Neural progenitor cell (in vitro differentiated cells): ENCODE results near the gene SAMHD1. TPM values are rescaled to one million over a fixed set of nuclear protein-coding genes. Genes with fewer than 3 reads are reported as not detected.

ENCODE experiments used
- DNase-seq: peaks from one replicate; pipeline ENCODE4 v3.0.0-alpha.2; 2016; ENCODE audit warnings: low spot score
- H2AFZ ChIP-seq: fragments of 200-600 bp; sonication (generic); replicated peaks from 2 replicates; pipeline ENCODE4 v1.6.1; 2016; ENCODE audit warnings: antibody characterized with exemption
- H3F3A ChIP-seq: fragments of 200-600 bp; sonication (generic); 2 replicates; pipeline ENCODE4 v1.6.1; 2016; ENCODE audit warnings: antibody characterized with exemption, low read depth
- H3K27ac ChIP-seq: fragments of 200-600 bp; sonication (generic); 2 replicates; pipeline ENCODE4 v1.5.1; 2016; ENCODE audit warnings: mild to moderate bottlenecking
- H3K27me3 ChIP-seq: fragments of 200-600 bp; sonication (generic); 2 replicates; pipeline ENCODE4 v1.6.1; 2016; ENCODE audit warnings: mild to moderate bottlenecking, moderate library complexity
- H3K36me3 ChIP-seq: fragments of 200-600 bp; sonication (generic); 2 replicates; pipeline ENCODE4 v1.5.1; 2016
- H3K4me1 ChIP-seq: fragments of 200-600 bp; sonication (generic); 2 replicates; pipeline ENCODE4 v1.6.1; 2016; ENCODE audit warnings: mixed run types
- H3K4me2 ChIP-seq: fragments of 200-600 bp; sonication (generic); 2 replicates; pipeline ENCODE4 v1.6.1; 2016
- H3K4me3 ChIP-seq: fragments of 200-600 bp; sonication (generic); 2 replicates; pipeline ENCODE4 v1.5.1; 2016
- H3K79me2 ChIP-seq: fragments of 200-600 bp; sonication (generic); 2 replicates; pipeline ENCODE4 v1.6.1; 2016; ENCODE audit warnings: low read depth
- H3K9ac ChIP-seq: fragments of 200-600 bp; sonication (generic); 2 replicates; pipeline ENCODE4 v1.6.1; 2016
- H3K9me3 ChIP-seq: fragments of 200-600 bp; sonication (generic); 2 replicates; pipeline ENCODE4 v1.5.1; 2016; ENCODE audit warnings: low read depth
- H4K20me1 ChIP-seq: fragments of 200-600 bp; sonication (generic); 2 replicates; pipeline ENCODE4 v1.6.1; 2016; ENCODE audit warnings: low read depth
- H3K27ac Mint-ChIP-seq: 3 replicates; pipeline ENCODE4 v1.8.0; 2021; ENCODE audit warnings: mixed read lengths
- H3K27me3 Mint-ChIP-seq: 2 replicates; pipeline ENCODE4 v1.8.0; 2022; ENCODE audit warnings: low read depth, mild to moderate bottlenecking, inconsistent platforms, moderate library complexity, mixed read lengths; ENCODE audit not compliant: insufficient read depth
- H3K36me3 Mint-ChIP-seq: 3 replicates; pipeline ENCODE4 v1.8.0; 2021; ENCODE audit warnings: mixed read lengths
- H3K4me1 Mint-ChIP-seq: 3 replicates; pipeline ENCODE4 v1.8.0; 2021; ENCODE audit warnings: mixed read lengths
- H3K4me3 Mint-ChIP-seq: 3 replicates; pipeline ENCODE4 v1.8.0; 2021; ENCODE audit warnings: mild to moderate bottlenecking, moderate library complexity, mixed read lengths
- H3K9me3 Mint-ChIP-seq: 3 replicates; pipeline ENCODE4 v1.8.0; 2020; ENCODE audit warnings: mixed read lengths
- EZH2 ChIP-seq: fragments of 200-600 bp; sonication (generic); IDR thresholded peaks from 2 replicates; pipeline ENCODE4 v1.6.1; 2017; ENCODE audit warnings: antibody characterized with exemption, mild to moderate bottlenecking, moderate library complexity
- EZH2phosphoT487 ChIP-seq: fragments of 200-600 bp; sonication (generic); IDR thresholded peaks from 2 replicates; pipeline ENCODE4 v1.6.1; 2017; ENCODE audit warnings: antibody characterized with exemption
- total RNA-seq: library from RNA; depleted of rRNA; stranded (reverse); fragments of >200 nt; gene quantifications from 2 replicates; pipeline ENCODE4 v1.2.3, GENCODE V29; 2015; ENCODE audit warnings: low replicate concordance
- TF ChIP-seq, protein P1 (sequence below): fragments of 200-600 bp; sonication (generic); IDR thresholded peaks from 2 replicates; pipeline ENCODE4 v1.5.1; 2017; ENCODE audit warnings: antibody characterized with exemption, mild to moderate bottlenecking

Gene SAMHD1
- total RNA-seq, 1 donor from 2014 or later: 29.0 TPM

GRCh38 chr20:36975099-36975818 is 23.8 kb upstream of the SAMHD1 start:
- Histone ChIP-seq H3F3A (no peaks in the 10 kb centered on the region), H3K9ac (no peak overlapping the region), H3K79me2 (no peaks in the 10 kb centered on the region), H4K20me1 (no peaks in the 10 kb centered on the region), H3K4me1 (peaks cover 4% of the 10 kb centered on the region), H3K4me3 (no peak overlapping the region), H3K27ac (no peak overlapping the region), H3K27me3 (no peaks in the 10 kb centered on the region), H3K36me3 (no peaks in the 10 kb centered on the region), H2AFZ (no peak overlapping the region), H3K4me2 (no peak overlapping the region), H3K9me3 (no peaks in the 10 kb centered on the region)
- no peak for TF ChIP-seq EZH2
- TF ChIP-seq EZH2phosphoT487: no peak
- Mint-ChIP-seq H3K9me3 (peaks cover 3% of the 10 kb centered on the region), H3K36me3 (no peaks in the 10 kb centered on the region), H3K4me3 (no peak overlapping the region), H3K27ac (no peak overlapping the region), H3K27me3 (peaks cover 2% of the 10 kb centered on the region), H3K4me1 (peaks cover 4% of the 10 kb centered on the region)
- no peak for DNase-seq

DNA sequence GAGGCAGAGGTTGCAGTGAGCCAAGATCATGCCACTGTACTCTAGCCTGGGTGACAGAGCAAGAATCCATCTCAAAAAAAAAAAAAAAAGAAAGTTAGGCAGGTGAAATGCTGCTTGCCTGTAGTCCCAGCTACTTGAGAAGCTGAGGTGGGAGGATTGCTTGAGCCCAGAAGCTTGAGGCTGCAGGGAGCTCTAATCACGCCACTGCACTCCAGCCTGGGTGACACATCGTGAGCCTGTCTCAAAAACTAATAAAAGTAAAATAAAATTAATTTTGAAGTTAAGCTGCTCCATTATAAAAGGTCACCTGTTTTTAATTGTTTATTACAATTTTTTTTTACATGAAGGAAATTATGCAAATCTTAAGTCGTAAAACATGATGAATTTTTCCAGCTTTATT is 23.2 kb upstream of the SAMHD1 start:
- TF ChIP-seq, protein P1, sequence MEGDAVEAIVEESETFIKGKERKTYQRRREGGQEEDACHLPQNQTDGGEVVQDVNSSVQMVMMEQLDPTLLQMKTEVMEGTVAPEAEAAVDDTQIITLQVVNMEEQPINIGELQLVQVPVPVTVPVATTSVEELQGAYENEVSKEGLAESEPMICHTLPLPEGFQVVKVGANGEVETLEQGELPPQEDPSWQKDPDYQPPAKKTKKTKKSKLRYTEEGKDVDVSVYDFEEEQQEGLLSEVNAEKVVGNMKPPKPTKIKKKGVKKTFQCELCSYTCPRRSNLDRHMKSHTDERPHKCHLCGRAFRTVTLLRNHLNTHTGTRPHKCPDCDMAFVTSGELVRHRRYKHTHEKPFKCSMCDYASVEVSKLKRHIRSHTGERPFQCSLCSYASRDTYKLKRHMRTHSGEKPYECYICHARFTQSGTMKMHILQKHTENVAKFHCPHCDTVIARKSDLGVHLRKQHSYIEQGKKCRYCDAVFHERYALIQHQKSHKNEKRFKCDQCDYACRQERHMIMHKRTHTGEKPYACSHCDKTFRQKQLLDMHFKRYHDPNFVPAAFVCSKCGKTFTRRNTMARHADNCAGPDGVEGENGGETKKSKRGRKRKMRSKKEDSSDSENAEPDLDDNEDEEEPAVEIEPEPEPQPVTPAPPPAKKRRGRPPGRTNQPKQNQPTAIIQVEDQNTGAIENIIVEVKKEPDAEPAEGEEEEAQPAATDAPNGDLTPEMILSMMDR: no peak
- no peak for TF ChIP-seq EZH2phosphoT487
- no peak for TF ChIP-seq EZH2

GRCh38 chr20:36971103-36971502 is 19.6 kb upstream of the SAMHD1 start:
- DNase-seq: no peak
- H2AFZ ChIP-seq: no peak overlapping the region
- no peak overlapping the region for H3K4me2 ChIP-seq
- H3K4me3 Mint-ChIP-seq: no peak overlapping the region
- H4K20me1 ChIP-seq: no peaks in the 10 kb centered on the region
- no peaks in the 10 kb centered on the region for H3K79me2 ChIP-seq
- H3K9me3 ChIP-seq: no peaks in the 10 kb centered on the region
- TF ChIP-seq, protein P1: no peak
- TF ChIP-seq EZH2phosphoT487 (no peak), EZH2 (no peak)
- peaks cover 9% of the 10 kb centered on the region for H3F3A ChIP-seq
- no peak overlapping the region for H3K4me3 ChIP-seq
- H3K36me3 Mint-ChIP-seq: no peaks in the 10 kb centered on the region
- H3K4me1 ChIP-seq: peaks cover 11% of the 10 kb centered on the region
- no peak overlapping the region for H3K27ac ChIP-seq
- H3K27ac Mint-ChIP-seq: no peak overlapping the region
- H3K36me3 ChIP-seq: no peaks in the 10 kb centered on the region
- peaks cover 15% of the 10 kb centered on the region for H3K4me1 Mint-ChIP-seq
- no peaks in the 10 kb centered on the region for H3K27me3 Mint-ChIP-seq
- no peak overlapping the region for H3K9ac ChIP-seq
- no peaks in the 10 kb centered on the region for H3K9me3 Mint-ChIP-seq
- no peaks in the 10 kb centered on the region for H3K27me3 ChIP-seq

More for the DNA sequence above, 23.2 kb upstream of the SAMHD1 start:
- Histone ChIP-seq H3K4me3 (no peak overlapping the region), H3K27me3 (no peaks in the 10 kb centered on the region), H3K4me2 (no peak overlapping the region), H3K36me3 (no peaks in the 10 kb centered on the region), H2AFZ (no peak overlapping the region), H3F3A (no peaks in the 10 kb centered on the region), H3K9ac (no peak overlapping the region), H3K4me1 (peaks cover 4% of the 10 kb centered on the region), H3K79me2 (no peaks in the 10 kb centered on the region), H3K9me3 (no peaks in the 10 kb centered on the region), H3K27ac (no peak overlapping the region), H4K20me1 (no peaks in the 10 kb centered on the region)
- H3K27me3 Mint-ChIP-seq: peaks cover 2% of the 10 kb centered on the region
- no peaks in the 10 kb centered on the region for H3K36me3 Mint-ChIP-seq
- no peak overlapping the region for H3K4me3 Mint-ChIP-seq
- no peak overlapping the region for H3K27ac Mint-ChIP-seq
- peaks cover 3% of the 10 kb centered on the region for H3K9me3 Mint-ChIP-seq
- H3K4me1 Mint-ChIP-seq: peaks cover 4% of the 10 kb centered on the region
- no peak for DNase-seq

DNA sequence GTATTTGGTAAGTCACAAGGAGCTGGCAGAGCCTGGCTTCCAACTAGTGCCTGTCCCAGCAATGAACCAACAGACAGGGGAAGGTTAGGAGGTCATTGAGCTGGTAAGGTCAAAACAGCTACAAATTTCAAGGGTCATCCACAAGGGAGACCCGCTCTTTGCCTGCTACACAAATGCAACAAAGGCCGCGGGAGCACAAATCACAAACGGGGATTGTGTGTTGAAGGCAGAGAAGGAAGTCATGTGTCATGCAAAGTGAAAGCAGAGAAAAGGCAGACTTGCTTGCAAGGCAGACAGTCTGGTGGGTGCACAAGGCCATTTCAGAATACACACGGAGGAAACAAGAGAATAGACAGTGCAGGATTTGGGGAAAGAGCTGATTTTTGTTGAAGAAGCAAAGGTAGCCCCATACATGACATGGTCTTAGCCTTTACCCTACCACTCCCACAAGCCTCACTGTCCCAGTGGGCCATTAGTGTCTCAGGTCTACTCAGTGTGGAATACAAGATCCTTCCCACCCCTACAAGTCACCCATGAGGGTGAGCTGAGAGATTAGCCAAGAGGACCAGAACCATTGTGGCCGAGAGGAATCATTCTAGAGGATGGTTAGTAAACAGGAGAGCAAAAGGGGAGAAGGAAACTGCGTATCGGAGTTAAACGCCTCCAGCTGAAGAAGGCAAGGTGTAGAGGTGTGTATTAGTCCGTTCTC is 18.1 kb upstream of the SAMHD1 start:
- no peak for DNase-seq
- H3K27me3 Mint-ChIP-seq: no peaks in the 10 kb centered on the region
- H3K9ac ChIP-seq: no peak overlapping the region
- no peak overlapping the region for H3K27ac Mint-ChIP-seq
- peaks cover 7% of the 10 kb centered on the region for H3K4me1 ChIP-seq
- no peaks in the 10 kb centered on the region for H3K9me3 ChIP-seq
- H4K20me1 ChIP-seq: no peaks in the 10 kb centered on the region
- H3K9me3 Mint-ChIP-seq: no peaks in the 10 kb centered on the region
- H3K36me3 ChIP-seq: no peaks in the 10 kb centered on the region
- H3F3A ChIP-seq: peaks cover 9% of the 10 kb centered on the region
- no peak overlapping the region for H3K27ac ChIP-seq
- H2AFZ ChIP-seq: no peak overlapping the region
- H3K27me3 ChIP-seq: no peaks in the 10 kb centered on the region
- no peak overlapping the region for H3K4me3 Mint-ChIP-seq
- H3K4me1 Mint-ChIP-seq: peaks cover 10% of the 10 kb centered on the region
- TF ChIP-seq, protein P1: no peak
- TF ChIP-seq EZH2phosphoT487 (no peak), EZH2 (no peak)
- no peak overlapping the region for H3K4me2 ChIP-seq
- H3K36me3 Mint-ChIP-seq: no peaks in the 10 kb centered on the region
- no peaks in the 10 kb centered on the region for H3K79me2 ChIP-seq
- no peak overlapping the region for H3K4me3 ChIP-seq
